HCT116 (cell line): ENCODE results near the gene TMED10.

ENCODE experiments used
- CTCF ChIP-seq, 3 experiments: fragments of 200-600 bp in 1 of 3; sonication (generic) in 1 of 3; IDR thresholded peaks in 2 of 3; conservative IDR thresholded peaks in 1 of 3; 2 replicates each; pipeline ENCODE4 v1.5.1; 2012 to 2017; ENCODE audit warnings: low read depth in 2 of 3, low read length in 2 of 3, antibody characterized with exemption in 1 of 3, borderline replicate concordance in 1 of 3, control low read depth in 1 of 3, mild to moderate bottlenecking in 1 of 3, mixed read lengths in 1 of 3, mixed run types in 1 of 3, moderate library complexity in 1 of 3; ENCODE audit not compliant: insufficient read depth in 1 of 3
- JUND ChIP-seq: IDR thresholded peaks from 2 replicates; pipeline ENCODE4 v1.6.1; 2012
- POLR2A ChIP-seq: IDR thresholded peaks from 2 replicates; pipeline ENCODE4 v1.7.0; 2011; ENCODE audit warnings: borderline replicate concordance; ENCODE audit not compliant: insufficient read depth, insufficient read length; ENCODE audit errors: extremely low read depth

- TF ChIP-seq JUND (no peak), CTCF (IDR thresholded peaks at IDR 0.05 in 2 of 3, conservative IDR thresholded peaks at IDR 0.05 in 1 of 3; ENCODE audit: borderline replicate concordance in 1 of 3, insufficient read depth in 1 of 3, low read depth in 2 of 3, low read length in 2 of 3) (no peak), POLR2A (no peak)
Measured at GRCh38 chr14:75162631-75163030, 13.8 kb downstream of the TMED10 start.
